ENCODE measurements around the gene HIPK2.

HIPK2 gene

DNA sequence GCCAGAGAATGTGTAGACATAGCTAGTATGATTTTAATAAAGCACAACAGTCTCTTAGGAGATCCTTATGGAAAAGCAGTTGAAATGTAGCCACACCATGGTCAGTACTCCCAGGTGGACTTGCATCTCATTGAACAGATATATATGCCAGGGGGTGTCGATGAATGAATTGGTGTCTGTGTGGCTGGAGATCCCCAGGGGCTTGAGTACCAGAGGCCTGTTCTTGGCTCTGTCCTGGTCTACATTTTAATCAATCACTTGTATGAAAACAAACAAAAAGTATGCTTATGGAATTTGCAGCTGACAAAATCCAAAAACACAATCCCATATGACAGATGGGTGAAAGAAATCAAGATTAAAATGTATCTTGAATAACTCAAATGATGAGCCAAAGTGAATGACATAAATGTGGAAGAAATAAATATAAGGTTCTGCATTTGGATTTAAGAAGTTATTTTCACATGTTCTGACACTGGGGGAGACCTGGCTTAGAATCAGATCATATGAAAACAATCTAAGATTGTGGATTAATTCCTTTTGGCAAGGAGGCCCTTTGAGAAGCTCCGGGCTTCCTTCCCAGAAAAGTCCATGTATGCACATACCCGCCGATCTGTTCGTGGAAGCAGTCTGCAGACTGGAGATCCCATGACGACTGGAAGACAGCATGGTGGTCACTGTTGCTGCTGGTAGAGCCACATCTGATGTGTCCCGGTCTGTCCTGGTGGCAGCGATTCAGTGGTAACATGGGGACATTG is 238.7 kb downstream of the HIPK2 start:
- DNase-seq (ENCODE audit: low read depth in 2 of 2) = no peak

- no peak for DNase-seq (ENCODE audit: low read depth in 2 of 2)
These were observed 241.6 kb downstream of the HIPK2 start for GRCh38 chr7:139536152-139536551.

DNA sequence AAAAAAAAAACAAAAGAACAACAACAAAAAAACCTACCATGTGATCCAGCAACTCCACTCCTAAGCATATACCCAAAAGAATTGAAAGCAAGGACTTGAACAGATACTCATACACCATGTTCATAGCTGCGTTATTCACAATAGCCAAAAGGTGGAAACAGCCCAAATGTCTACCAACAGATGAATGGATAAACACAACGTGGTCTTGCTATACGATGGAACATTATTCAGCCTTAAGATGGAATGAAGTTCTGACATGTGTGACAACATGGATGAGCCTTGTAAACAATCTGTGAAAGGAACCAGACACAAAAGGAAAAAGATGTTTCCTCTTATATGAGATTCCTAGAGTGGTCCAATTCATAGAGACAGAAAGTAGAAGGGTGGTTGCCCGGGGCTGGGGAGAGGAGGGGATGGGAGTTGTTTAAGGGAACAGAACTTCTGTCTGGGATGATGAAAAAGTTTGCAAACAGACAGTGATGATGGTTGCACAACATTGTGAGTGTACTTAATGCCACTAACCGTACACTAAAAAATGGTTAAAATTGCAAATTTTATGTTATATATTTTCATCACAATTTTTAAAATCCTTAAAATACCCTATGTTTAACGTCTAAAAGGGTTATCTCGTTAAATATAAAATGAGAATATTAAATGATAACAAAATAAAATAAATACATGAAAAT is 242.7 kb downstream of the HIPK2 start:
- no peak for DNase-seq (ENCODE audit: low read depth in 2 of 2)

- DNase-seq (ENCODE audit: low read depth in 2 of 2) = no peak
These were observed 243.7 kb downstream of the HIPK2 start for GRCh38 chr7:139534096-139534495.

DNA sequence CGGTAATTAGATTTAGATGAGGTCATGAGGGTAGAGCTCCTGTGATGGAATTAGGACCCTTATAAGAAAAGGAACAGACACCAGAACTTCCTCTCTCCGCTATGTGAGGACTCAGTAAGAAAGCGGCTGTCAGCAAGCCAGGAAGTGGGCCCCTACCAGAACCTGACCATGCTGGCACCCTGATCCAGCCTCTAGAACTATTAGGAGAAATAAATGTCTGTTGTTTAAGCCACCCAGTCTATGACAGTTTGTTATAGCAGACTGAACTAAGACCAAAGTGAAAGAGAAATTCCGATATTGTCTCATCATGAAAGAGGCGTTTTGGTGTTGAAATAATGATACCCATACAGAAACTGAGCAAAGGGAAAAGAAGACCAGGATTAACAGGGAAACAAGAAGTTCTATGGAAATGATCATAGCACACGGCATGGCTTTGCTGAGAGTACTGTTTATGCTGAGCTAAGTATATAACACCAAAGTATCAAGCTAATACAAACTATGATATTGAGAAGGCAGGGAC is 245.1 kb downstream of the HIPK2 start:
- DNase-seq (ENCODE audit: low read depth in 2 of 2) = no peak

DNA sequence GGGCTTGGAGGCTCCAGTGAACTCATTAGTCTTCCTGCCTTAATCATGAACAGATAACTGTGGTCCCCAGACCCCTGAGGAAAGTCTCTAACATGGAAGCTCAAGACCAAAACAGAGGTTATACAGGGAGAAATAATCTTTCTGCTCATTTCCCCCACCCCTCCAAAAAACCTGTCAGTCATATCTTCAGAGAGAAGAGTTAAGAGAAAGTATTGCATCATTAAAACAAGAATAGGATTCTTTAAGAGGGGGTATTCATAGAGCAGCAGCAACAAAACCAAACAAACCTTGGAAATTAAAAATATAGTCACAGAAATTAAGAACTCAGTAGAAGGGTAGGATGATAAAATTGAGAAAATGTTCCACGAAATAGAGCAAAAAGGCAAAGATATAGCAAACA is 246.7 kb downstream of the HIPK2 start:
- DNase-seq (ENCODE audit: low read depth in 2 of 2) = no peak

GRCh38 chr7:139526578-139527544 is 250.9 kb downstream of the HIPK2 start:
- DNase-seq (ENCODE audit: low read depth in 2 of 2) = no peak

GRCh38 chr7:139525750-139526149 is 252.0 kb downstream of the HIPK2 start:
- no peak for DNase-seq (ENCODE audit: low read depth in 2 of 2)

GRCh38 chr7:139525239-139525638 is 252.6 kb downstream of the HIPK2 start:
- no peak for DNase-seq (ENCODE audit: low read depth in 2 of 2)

DNA sequence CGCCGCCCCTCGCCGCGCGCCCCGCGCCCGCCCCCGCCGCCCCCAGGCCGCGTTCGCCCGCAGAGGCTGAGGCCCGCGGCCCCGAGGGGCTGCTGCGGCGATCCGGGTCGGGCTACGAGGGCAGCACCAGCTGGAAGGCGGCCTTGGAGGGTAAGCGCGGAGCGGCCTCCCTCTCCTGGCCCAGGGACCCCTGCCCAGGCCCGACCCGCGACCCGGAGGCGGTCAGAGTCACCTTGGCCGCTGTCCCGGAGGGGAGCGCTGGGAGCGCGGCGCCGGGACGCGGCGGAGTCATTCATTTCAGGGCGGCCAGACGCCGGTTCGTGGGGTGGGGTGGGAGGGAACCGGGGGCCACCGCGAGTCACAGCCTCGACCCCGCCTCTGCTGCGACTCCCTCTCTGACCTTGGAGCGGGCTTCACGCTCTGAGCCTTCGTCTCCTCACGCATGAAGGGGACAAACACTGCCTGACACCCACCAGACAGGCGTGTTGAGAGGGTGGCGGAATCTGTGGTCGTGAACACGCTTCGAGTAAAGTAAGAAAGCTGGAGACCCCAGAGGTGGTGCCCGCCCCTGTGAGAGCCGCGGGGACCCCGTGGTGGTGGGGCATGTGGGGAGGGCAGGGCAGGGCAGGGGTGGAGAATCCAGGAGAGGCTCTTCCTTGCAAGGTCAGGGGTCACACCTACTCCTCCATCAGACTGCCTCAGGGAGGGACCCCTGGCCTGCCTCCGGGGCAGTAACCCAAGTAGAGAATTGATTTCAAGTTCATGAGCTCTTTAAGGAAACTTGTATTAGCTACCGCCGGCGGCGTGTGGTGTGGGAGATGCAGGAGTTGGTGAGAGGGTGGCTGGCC is 253.6 kb downstream of the HIPK2 start:
- no peak for DNase-seq (ENCODE audit: low read depth in 2 of 2)

GRCh38 chr7:139523199-139523941 is 254.4 kb downstream of the HIPK2 start, which contains the start of gene CLEC2L:
Gene CLEC2L, plus strand, starts transcription at chr7:139523685. Its CDS starts 243 bp downstream, at chr7:139523928.
- DNase-seq (ENCODE audit: low read depth in 2 of 2) = no peak

- no peak for DNase-seq (ENCODE audit: low read depth in 2 of 2)
These were observed 255.0 kb downstream of the HIPK2 start for GRCh38 chr7:139522830-139523198.

- no peak for DNase-seq (ENCODE audit: low read depth in 2 of 2)
These were observed 256.4 kb downstream of the HIPK2 start for GRCh38 chr7:139521439-139521838.

DNA sequence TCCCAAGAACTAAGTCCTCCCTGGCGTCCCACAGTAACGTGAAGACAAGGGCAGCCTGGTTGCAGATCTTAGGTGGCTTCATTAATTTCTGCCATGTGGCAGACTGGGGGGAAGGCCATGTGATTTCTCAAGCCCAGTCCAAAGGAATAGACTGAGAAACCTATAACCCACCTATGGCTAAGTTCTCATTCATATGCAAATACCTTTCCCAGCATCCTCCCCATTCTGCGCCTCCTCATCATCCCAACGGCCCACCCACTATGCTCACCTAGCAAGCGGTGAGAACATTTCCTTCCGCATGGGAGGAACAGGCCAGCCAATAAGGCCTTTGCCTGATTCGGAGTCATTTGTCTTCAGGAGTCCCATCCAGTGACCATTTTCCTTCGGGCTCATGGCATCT is 262.5 kb downstream of the HIPK2 start:
- no peak for DNase-seq (ENCODE audit: low read depth in 2 of 2)
